A673 (cell line): ENCODE results near the gene DRD4.
"Not testable (repeated sequence)": the region's sequence is repeated elsewhere in the genome, so short reads cannot be mapped to it uniquely, and the experiment has no call there.

ENCODE experiments used
- EZH2 ChIP-seq: fragments of 200-600 bp; sonication (generic); IDR thresholded peaks from 2 replicates; pipeline ENCODE4 v1.6.1; 2017; ENCODE audit warnings: borderline replicate concordance, low read depth, mild to moderate bottlenecking, mixed read lengths, antibody characterized with exemption, low read length; ENCODE audit not compliant: poor library complexity, severe bottlenecking
- TF ChIP-seq, protein P1 (sequence below): fragments of 300-800, 200-600 bp; sonication (generic); conservative IDR thresholded peaks from 2 replicates; pipeline ENCODE4 v1.5.1; 2017; ENCODE audit warnings: low read depth, mild to moderate bottlenecking, antibody characterized with exemption, low read length, moderate library complexity, mixed read lengths

DNA sequence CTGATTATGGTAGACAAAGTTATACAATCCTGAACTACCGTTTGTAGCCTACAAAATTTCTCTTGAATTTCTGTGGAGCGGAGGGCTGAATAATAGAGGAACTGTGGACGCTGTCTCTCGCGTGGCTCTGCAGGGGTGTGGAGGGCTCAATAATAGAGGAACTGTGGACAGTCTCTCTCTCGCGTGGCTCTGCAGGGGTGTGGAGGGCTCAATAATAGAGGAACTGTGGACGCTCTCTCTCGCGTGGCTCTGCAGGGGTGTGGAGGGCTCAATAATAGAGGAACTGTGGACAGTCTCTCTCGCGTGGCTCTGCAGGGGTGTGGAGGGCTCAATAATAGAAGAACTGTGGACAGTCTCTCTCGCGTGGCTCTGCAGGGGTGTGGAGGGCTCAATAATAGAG is 16.1 kb downstream of the DRD4 start:
- TF ChIP-seq, protein P1, sequence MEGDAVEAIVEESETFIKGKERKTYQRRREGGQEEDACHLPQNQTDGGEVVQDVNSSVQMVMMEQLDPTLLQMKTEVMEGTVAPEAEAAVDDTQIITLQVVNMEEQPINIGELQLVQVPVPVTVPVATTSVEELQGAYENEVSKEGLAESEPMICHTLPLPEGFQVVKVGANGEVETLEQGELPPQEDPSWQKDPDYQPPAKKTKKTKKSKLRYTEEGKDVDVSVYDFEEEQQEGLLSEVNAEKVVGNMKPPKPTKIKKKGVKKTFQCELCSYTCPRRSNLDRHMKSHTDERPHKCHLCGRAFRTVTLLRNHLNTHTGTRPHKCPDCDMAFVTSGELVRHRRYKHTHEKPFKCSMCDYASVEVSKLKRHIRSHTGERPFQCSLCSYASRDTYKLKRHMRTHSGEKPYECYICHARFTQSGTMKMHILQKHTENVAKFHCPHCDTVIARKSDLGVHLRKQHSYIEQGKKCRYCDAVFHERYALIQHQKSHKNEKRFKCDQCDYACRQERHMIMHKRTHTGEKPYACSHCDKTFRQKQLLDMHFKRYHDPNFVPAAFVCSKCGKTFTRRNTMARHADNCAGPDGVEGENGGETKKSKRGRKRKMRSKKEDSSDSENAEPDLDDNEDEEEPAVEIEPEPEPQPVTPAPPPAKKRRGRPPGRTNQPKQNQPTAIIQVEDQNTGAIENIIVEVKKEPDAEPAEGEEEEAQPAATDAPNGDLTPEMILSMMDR, result not testable (repeated sequence)
- not testable (repeated sequence) for TF ChIP-seq EZH2
